Hematopoietic multipotent progenitor cell treated with erythropoietin and hydrocortisone succinate and interleukin-3 and kit ligand, for 8 days (in vitro differentiated cells): Measurements from ENCODE around the gene AGMAT.

Experiments used
- DNase-seq: peaks from one replicate; pipeline ENCODE4 v3.0.0-alpha.2; 2015

The AGMAT gene

DNA sequence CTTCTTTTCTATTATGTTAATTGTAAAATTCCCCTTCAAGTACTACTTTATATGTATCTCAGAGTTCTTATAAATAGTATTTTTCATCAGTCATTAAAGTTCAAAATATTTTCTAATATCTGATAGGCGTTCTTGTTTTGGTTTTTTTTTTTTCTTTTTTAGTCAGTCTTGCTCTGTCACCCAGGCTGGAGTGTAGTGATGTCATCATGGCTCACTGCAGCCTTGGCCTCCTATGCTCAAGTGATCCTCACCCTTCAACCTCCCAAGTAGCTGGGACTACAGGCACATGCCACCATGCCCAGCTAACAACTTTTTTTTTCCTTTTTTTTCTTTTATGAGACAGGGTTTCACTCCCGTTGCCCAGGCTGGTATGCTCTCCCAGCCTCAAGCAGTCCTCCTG, 27.3 kb downstream of the AGMAT start:
- no peak for DNase-seq

GRCh38 chr1:15557008-15557407, 27.8 kb downstream of the AGMAT start:
- DNase-seq, result no peak

DNA sequence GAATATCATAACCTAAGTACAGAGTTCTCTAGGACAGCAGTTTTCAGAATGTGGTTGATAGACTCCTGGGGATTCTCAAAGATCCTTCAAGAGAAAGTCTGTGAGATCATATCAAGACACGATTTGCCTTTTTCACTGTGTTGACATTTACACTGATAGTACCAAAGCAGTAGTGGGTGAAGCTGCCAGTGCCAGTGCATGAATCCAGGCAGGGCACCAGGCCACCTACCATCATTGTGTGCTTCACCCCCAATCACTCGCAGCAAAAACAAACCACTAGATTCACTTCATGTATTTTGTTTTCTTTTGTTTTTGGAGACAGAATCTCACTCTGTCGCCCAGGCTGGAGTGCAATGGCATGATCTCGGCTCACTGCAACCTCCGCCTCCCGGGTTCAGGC, 34.3 kb downstream of the AGMAT start:
- no peak for DNase-seq

- no peak for DNase-seq
Observed at GRCh38 chr1:15546641-15547040, 38.2 kb downstream of the AGMAT start.

GRCh38 chr1:15543589-15544568, 41.0 kb downstream of the AGMAT start:
- DNase-seq, result peak; percentile 85

DNA sequence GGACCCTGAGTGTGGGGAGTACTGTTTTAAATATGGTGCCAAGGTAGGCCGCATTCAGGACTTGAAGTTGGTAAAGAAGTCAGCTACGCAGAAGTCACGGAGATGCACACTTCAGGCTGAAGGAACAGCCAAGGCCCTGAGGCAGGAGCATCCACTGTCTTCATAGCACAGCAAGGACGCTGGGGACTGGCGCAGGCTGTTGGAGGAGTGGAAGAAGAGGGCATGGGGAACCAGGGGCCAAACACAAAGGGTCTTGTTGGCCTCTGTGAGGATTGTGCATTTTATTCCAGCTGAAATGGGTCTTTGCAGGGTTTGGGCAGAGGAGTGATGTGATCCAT, 41.6 kb downstream of the AGMAT start:
- no peak for DNase-seq

GRCh38 chr1:15542388-15543250, 42.2 kb downstream of the AGMAT start:
- no peak for DNase-seq

DNA sequence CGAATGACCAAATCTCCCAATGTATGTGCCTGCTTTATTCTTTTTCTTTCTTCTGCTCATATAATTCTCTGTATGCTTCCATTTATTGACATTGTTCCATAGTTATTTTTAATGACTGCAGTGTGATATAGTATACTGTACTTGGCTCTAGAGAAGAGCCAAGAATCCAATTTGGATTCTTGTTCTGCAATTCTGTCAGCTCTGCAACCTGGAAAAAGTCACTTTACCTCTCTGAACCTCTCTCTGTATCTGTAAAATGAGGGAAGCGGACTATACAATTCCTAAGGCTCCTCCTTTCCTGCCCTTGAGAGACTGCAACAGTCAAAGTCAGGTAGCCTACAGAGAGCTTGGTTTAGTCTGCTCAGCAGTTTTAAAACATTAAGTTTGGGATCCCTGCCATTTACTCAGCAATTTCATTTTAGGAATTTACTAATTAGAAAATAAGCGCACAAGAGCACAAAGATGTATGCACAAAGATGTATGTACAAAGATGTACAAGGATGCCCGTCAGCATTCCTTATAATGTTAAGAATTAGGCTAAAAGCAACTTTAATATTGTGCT, 43.5 kb downstream of the AGMAT start:
- no peak for DNase-seq

GRCh38 chr1:15540186-15540585, 44.7 kb downstream of the AGMAT start:
- DNase-seq, result no peak

DNA sequence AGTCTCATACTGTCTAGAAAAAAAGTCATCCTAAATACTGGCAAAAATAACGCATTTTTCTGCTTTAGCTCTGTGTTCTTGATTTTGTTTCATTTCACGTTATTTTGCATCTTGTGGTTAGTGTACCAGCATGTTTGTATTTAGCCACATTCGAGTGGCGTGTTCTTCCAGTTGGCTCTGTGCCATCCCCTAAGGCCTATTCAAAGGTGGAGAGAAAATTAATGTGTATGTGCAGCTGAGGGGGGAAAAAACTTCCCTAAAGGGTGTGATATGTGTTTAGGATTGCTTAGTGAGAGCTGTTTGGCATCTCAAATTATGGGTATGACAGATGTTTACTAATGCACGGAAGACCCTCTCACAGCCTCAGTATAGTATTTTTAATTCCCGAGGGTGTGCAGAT, 46.1 kb downstream of the AGMAT start:
- DNase-seq, result no peak

DNA sequence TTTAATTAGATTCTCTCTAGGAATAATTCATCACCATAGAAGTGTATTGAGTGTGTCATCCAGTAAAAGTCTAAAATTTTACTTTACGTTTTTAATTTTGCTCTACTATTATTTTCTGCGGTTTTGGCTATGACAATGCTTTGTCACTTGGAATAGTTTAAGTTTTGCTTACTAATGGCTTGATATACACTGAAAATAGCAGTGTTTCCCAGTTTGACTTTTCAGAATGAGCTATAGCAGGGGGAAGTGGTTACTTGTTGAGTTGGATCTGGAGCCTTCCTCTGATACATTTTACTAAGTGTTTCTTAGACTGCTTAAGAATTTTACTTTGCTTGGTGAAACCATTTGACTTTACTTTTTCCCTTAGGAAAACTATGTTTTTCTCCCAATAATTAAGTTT, 53.2 kb downstream of the AGMAT start:
- DNase-seq, result no peak

- DNase-seq, result no peak
Observed at GRCh38 chr1:15531003-15531402, 53.8 kb downstream of the AGMAT start.

DNA sequence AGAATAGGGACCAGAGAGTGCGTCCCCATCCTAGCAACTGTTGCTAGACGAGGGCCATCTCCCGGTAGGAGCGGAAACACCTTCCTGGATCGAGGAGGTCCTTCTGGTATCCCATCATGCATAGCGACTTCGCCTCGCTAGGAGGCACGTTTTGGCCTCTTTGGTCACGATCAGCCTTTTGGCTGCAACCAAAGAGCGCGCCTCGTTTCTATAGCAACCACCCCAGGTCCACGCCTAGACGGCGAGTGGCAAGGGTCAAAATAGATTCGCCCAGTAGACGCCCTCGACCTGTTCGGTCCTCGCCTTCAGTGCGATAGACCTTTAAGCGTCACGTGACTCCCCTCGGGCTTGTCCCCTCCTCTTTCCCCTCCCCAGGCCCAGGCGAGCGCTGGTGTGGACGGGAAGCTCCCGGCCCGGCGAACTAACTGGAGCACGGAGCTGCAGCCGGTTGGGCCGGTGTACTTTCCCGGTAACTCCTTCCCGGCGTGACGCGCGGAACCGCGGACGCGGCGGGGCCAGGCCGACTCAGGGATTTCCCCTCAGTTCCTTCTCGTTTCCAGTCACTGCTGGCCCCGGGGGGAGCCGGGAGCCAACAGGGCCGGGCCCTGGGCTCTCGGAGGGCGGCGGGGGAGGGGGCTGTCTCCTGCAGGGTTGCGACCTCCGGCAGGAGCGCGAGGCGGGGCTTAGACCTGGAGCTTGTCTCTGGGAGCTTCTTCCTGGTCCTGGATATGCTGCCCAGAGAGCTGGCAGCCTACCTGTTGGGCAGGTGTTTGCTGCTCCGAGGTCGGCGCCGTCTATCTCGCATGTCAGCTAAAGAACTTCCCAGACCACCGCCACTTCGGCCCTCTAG, 58.1 kb downstream of the AGMAT start, which contains the start of gene DNAJC16:
TSS of gene DNAJC16 (plus strand) at position 359 of the 850 bp plus-strand sequence. CDS start 2,258 bp downstream, outside the sequence.
- peak; percentile 100 for DNase-seq

GRCh38 chr1:15526021-15526489, 58.8 kb downstream of the AGMAT start:
- DNase-seq, result peak; percentile 10

- peak; percentile 96 for DNase-seq
Observed at GRCh38 chr1:15525050-15526020, 59.5 kb downstream of the AGMAT start.

- peak; percentile 93 for DNase-seq
Observed at GRCh38 chr1:15524283-15525049, 60.4 kb downstream of the AGMAT start.

GRCh38 chr1:15524021-15524282, 60.9 kb downstream of the AGMAT start, which contains the start of gene CASP9:
TSS of gene CASP9 (minus strand) at chr1:15524215. CDS start at chr1:15524200, 15 bp downstream.
- no peak for DNase-seq

DNA sequence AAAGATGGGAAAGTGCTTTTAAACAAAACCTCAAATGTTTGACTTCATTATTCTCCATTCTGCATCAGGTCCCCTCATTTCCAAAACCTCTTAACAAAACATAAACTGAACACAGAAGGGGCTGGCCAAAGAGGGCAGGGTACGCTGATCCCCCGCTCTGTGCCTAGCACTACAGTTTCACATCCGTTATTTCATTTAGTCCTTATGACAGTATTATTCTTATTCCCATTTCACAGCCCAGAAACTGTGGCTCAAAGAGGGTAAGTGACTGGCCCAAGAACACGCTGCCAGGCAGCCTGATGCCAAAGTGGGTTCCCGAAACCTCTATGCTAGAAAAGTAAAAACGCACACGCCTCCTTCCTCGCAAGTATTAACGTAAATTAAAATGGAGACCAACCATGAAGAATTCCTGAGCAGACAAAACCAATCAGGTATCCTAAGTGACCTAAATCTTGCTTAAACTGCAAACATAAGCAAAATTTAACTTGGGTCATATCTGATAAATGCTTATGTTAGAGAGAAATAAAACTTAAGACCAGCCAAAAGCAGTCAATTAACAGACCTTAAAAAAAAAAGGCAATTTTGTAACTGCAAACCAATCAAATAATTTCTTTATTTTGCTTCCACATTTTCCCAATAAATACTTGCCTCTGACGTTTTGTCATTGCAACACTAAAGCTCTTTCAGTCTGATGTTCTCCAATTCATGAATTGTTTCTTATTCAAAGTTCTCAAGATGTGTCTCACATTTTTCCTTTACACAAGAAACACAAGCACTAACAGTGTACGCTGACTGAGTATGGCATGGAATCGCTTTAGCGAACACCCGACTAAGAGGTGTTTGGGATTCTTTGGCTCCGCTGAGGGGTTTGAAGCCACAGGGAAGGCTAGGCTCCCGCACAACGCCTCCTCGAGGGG, 61.5 kb downstream of the AGMAT start:
- no peak for DNase-seq

DNA sequence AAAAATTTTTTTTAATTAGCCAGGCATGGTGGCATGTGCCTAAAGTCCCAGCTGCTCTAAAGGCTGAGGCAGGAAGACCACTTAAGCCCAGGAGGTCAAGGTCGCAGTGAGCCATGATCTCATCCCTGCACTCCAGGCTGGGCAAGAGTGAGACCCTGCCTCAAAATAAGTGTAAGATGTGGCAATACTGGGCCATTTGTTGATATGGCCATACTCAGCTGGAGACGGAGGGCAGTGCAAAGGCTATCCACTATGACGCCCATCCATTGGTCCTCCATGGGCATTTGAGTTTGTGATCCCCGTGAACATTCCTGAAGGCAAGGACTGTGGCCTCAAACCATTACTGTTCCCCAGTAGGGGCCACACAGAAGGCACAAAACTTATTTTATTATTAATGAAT, 62.3 kb downstream of the AGMAT start:
- no peak for DNase-seq
